ENCODE data around the gene GALNTL6. TPM values are rescaled to one million over a fixed set of nuclear protein-coding genes. Genes with fewer than 3 reads are reported as not detected.
A peak's percentile ranks its signal among the peaks of the same experiment; 100 is the strongest.

Gene GALNTL6
- total and polyA plus RNA-seq, 2 experiments from 2014 or later: 0.38 to 0.40 TPM

DNA sequence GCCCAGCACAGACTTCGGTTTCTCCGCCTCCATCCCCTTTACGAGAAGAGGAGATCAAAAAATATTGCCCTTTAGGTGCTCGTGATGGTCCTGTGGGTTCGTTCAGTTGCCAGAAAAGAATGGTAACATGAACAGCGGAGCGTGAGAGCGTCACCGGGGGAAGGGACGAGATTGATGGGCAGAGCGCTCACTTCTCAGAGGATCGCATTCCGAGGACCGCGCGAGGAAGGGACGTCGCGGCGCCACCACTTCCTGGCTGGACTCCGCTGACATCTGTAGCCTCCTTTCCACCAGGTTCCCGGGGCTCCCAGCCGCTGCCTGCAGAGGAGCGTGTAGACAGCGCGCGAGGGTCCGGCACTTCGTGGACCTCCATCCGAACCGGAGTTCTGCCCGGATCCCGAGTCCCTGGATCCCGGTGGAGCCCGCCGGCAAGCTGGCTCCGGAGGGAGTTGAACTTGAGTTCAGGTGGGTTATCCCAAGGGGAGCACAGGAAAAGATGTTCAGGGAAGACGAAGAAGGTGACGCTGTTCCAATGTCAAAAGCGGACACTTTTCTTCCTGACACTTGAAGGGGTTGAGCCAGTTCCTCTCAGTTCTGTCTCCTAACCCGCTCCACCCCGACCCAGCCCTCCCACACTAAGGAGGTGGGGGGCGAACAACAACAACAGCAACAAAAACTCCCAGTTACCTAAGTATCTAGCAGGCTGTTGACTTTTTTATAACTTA is 484 bp downstream of the GALNTL6 start:
- H3K27me3 ChIP-seq (ENCODE audit: insufficient read depth): peaks cover 59% of the 10 kb centered on the region
- Mint-ChIP-seq H3K36me3 (ENCODE audit: low read depth) (no peaks in the 10 kb centered on the region), H3K4me3 (peak overlapping the region; percentile 90), H3K27ac (no peak overlapping the region), H3K27me3 (ENCODE audit: insufficient read depth, low read depth, poor library complexity) (peaks cover 32% of the 10 kb centered on the region), H3K9me3 (peaks cover 5% of the 10 kb centered on the region), H3K4me1 (peaks cover 12% of the 10 kb centered on the region)
- H4K20me1 ChIP-seq (replicated peaks; ENCODE audit: insufficient read depth): no peaks in the 10 kb centered on the region
- no peaks in the 10 kb centered on the region for H3K79me2 ChIP-seq (replicated peaks; ENCODE audit: insufficient read depth)
- DNase-seq (ENCODE audit: low spot score) (peak; percentile 48), ATAC-seq (peak; percentile 40)
- no peaks in the 10 kb centered on the region for H3K36me3 ChIP-seq (ENCODE audit: insufficient read depth)
- no peak for TF ChIP-seq ZNF331 (CRISPR knock-in tag; IDR thresholded peaks at IDR 0.05; ENCODE audit: low read depth)
- no peak for TF ChIP-seq NANOG (IDR thresholded peaks at IDR 0.05; ENCODE audit: borderline replicate concordance)
- TF ChIP-seq STAT1 (IDR thresholded peaks at IDR 0.05; ENCODE audit: unreplicated experiment): no peak
- no peak for TF ChIP-seq CREB1 (CRISPR knock-in tag; IDR thresholded peaks at IDR 0.05; ENCODE audit: low read depth)
- H3K27ac ChIP-seq (ENCODE audit: low read depth): no peak overlapping the region
- H3K4me1 ChIP-seq (ENCODE audit: insufficient read depth): peaks cover 13% of the 10 kb centered on the region
- H3K4me3 ChIP-seq: peak overlapping the region; percentile 80
- H3F3A ChIP-seq (replicated peaks; ENCODE audit: low read depth): peaks cover 5% of the 10 kb centered on the region; the same call in 1 of the 2 replicates
- peak overlapping the region; percentile 100 for H2AFZ ChIP-seq
- H3K4me2 ChIP-seq: peak overlapping the region; percentile 97
- no peaks in the 10 kb centered on the region for H3K9me2 ChIP-seq (ENCODE audit: insufficient read depth)

DNA sequence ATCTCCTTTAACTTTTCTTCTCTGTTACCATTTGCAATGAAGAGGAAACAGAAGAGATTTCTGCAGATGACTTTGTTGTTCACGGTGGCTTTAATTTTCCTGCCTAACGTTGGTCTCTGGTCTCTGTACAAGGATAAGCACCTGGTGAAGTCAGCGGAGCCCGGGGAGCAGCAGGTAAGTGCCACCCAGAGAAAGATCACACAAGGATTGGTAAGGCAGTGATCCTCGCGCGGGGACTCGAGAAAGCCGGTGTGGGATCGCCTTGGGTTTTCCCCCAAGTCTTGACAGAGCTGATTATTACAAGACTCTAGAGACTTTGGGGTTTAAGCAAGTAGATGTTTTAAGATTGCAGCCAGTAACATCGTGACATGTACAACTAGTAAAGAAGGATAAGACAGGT is 1.3 kb downstream of the GALNTL6 start:
- Mint-ChIP-seq H3K9me3 (peaks cover 5% of the 10 kb centered on the region), H3K4me3 (peak overlapping the region; percentile 90; the same call in 2 of the 3 replicates), H3K27ac (no peak overlapping the region), H3K4me1 (peaks cover 12% of the 10 kb centered on the region), H3K36me3 (ENCODE audit: low read depth) (no peaks in the 10 kb centered on the region), H3K27me3 (ENCODE audit: insufficient read depth, low read depth, poor library complexity) (peaks cover 32% of the 10 kb centered on the region)
- H3F3A ChIP-seq (replicated peaks; ENCODE audit: low read depth): peaks cover 5% of the 10 kb centered on the region; the same call in 1 of the 2 replicates
- peak overlapping the region; percentile 100 for H2AFZ ChIP-seq
- no peaks in the 10 kb centered on the region for H3K79me2 ChIP-seq (replicated peaks; ENCODE audit: insufficient read depth)
- H3K4me3 ChIP-seq: peak overlapping the region; percentile 80
- H3K4me1 ChIP-seq (ENCODE audit: insufficient read depth): peaks cover 13% of the 10 kb centered on the region
- no peaks in the 10 kb centered on the region for H4K20me1 ChIP-seq (replicated peaks; ENCODE audit: insufficient read depth)
- ATAC-seq (no peak), DNase-seq (ENCODE audit: low spot score) (peak; percentile 28)
- peak overlapping the region; percentile 97 for H3K4me2 ChIP-seq
- H3K36me3 ChIP-seq (ENCODE audit: insufficient read depth): no peaks in the 10 kb centered on the region
- TF ChIP-seq ZNF331 (CRISPR knock-in tag; IDR thresholded peaks at IDR 0.05; ENCODE audit: low read depth) (no peak), POLR2AphosphoS5 (IDR thresholded peaks at IDR 0.05; ENCODE audit: low read depth) (no peak), REST (IDR thresholded peaks at IDR 0.05; ENCODE audit: unreplicated experiment) (no peak), CREB1 (CRISPR knock-in tag; IDR thresholded peaks at IDR 0.05; ENCODE audit: low read depth) (no peak)
- TF ChIP-seq, protein P1, sequence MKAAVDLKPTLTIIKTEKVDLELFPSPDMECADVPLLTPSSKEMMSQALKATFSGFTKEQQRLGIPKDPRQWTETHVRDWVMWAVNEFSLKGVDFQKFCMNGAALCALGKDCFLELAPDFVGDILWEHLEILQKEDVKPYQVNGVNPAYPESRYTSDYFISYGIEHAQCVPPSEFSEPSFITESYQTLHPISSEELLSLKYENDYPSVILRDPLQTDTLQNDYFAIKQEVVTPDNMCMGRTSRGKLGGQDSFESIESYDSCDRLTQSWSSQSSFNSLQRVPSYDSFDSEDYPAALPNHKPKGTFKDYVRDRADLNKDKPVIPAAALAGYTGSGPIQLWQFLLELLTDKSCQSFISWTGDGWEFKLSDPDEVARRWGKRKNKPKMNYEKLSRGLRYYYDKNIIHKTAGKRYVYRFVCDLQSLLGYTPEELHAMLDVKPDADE (IDR thresholded peaks at IDR 0.05): no peak
- no peak overlapping the region for H3K27ac ChIP-seq (ENCODE audit: low read depth)
- no peaks in the 10 kb centered on the region for H3K9me2 ChIP-seq (ENCODE audit: insufficient read depth)
- H3K27me3 ChIP-seq (ENCODE audit: insufficient read depth): peaks cover 59% of the 10 kb centered on the region
